Activated CD8-positive, alpha-beta memory T cell treated with anti-CD3 and anti-CD28 coated beads, Interleukin-2, amount 50 U/mL, for 1 hour (primary cell): ENCODE measurements around the gene CXCR4.

ENCODE experiments used
- DNase-seq: peaks from one replicate; pipeline ENCODE4 v3.0.0-alpha.2; 2020; ENCODE audit errors: extremely low read depth

Gene CXCR4

DNA sequence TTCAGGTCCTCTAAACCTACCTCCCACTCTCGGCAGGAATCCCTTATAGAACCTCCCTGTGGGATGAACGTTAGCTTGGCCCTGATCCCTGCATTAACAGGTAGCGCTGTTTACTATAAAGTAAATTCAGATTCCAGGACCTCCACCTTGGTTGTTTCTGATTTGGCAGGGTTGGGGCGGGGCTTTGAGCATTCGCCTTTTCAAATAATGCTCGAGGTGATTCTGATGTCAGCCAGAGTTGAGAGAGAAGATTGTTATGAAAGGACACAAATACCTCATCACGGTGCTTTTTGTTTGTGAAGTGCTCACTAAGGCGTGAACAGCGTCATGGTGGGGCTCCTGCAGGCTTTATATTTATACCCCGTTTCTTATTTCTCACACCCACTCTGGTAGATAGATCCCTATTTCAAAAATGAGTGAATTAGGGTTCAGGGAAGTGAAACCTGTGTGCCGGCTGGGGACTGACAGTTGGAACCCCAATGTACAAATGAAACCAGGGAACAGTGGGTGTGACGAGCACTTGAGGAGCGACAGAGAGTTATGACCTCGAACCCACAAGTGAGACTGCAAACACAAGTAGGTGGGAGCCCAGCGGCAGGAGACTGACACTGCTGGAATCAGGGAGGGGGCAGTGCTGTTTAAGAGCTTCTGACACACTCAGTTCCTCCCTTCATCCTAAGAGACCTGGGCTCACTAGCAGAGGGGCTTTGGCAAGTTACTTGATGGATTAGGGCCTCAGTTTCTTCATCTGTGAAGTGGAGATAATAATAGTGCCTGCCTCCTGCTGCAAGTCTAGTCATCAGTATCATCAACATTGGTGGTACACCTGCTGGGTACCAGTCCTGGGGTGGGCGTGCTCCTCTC, 14.2 kb upstream of the CXCR4 start:
- no peak for DNase-seq

- no peak for DNase-seq
Measured at GRCh38 chr2:136131484-136131960, 13.6 kb upstream of the CXCR4 start.

- DNase-seq = no peak
Measured at GRCh38 chr2:136130511-136130910, 12.6 kb upstream of the CXCR4 start.

DNA sequence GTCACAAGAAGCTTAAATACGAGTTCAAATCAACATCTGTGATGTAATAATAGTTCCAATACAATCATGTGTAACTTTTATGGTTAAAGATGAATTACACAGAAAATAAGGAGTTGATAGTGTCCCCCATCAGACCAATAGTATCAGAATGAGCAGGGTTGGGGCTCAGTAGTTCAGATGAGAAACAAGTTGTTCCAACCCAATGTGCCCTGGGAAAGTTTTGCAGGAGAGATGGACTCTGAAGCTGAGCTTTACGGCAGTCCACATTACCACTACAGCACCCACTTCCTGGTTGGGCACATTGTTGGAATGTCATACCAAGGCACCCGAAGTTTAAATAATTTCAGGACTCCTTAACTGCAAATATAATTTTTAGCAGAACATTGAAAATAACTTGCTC, 12.1 kb upstream of the CXCR4 start:
- no peak for DNase-seq

GRCh38 chr2:136129601-136130000, 11.7 kb upstream of the CXCR4 start:
- DNase-seq = no peak

DNA sequence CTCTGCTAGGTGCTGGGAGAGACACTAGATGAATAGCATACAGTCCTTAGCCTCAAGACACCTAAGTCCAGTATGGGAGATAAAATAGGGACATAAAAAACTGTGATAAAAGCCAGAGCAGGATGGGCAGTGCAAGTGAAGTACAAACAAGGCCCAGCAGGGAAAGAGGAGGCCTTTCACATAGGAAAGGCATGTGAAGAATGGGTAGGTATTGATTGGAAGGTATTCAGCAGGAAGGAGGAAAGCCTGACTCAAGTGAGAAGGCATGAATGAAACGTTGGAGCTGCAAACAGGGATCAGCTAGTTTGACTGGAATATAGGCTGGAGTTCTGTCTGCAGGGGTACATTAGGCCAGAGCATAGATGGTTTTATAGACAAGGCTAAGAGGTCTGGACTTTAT, 11.0 kb upstream of the CXCR4 start:
- DNase-seq = no peak

DNA sequence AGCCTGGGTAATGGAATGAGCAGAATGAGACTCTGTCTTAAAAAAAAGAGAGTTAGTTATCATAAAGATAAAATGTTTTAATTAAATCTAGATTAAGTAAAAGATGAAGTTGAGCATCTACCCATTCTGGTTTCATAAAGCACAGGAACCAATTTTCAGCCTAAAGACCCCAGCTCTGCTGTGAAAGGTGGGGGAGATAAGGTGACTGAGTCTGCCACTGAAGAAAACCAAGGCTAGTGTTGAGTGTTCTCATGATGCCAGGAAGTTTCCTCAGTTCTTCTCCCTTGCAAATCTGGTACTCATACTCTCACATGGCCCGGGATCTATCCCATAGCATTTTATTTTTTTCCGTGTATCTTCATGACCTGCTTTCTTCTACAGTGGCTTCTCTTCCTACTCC, 10.4 kb upstream of the CXCR4 start:
- no peak for DNase-seq

GRCh38 chr2:136127356-136127755, 9.4 kb upstream of the CXCR4 start:
- DNase-seq = no peak

DNA sequence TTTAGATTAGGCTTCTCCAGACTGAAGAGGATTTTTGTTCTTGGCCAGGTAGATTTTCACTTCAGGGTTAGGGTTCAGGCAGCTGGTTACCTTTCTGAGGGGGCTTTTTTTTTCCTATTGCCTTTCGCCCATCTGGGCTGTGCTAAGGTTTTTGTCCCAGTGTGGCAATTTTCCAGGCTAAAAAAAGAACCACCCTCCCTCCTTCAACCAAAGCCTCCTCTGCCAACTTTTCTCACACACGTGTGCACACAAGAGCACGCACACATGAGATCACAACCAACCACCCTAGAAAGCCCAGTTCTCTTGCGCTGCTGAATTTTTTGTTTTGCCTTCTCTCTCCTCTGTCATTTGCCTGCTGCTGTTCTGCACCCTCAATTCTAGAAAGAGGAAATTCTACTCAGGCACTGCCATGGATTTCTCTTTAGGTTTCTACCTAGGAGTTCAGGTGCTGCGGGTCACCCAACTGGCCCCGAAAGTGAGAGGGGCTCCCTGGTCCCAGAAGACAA, 8.5 kb upstream of the CXCR4 start:
- DNase-seq = no peak

DNA sequence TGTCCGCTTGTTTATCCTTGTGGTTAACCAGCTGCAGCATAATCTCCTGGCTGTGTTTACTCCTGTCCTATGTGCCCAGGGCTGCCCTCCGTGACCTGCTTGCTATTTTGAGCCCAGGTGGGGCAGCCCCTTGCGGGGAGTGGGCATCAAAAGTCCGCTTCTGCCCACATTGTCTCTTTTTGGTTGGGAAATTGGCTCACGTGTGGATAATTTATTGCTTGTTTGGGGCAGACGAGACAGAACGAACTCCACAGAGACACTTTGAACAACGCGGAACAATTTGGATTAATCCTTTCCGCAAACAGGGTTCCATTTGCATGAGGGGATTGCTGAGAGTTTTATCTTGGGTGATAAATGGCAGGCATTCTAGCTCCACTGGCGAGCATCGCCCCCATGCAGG, 8.1 kb upstream of the CXCR4 start:
- DNase-seq = no peak

GRCh38 chr2:136125236-136125635, 7.3 kb upstream of the CXCR4 start:
- no peak for DNase-seq

- DNase-seq = no peak
Measured at GRCh38 chr2:136124805-136125204, 6.9 kb upstream of the CXCR4 start.

DNA sequence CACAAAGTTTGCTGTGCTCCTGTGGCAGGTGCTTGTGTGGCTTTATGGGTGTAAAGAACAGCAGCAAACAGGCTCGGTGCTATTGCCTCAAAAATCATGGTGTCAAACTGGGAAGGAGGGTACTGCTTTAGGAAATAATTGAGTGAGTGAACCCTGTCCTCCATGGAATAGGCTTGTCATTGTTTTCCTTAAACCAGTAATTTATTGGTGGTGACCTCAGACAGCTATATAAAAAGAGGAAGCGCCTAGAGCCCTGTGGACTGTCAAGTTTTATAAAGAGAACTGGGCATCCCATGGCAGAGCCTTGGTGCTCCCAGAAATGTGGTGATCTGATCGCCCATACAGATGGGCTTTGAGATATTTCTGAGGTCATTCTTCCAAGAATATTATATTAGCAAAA, 4.7 kb upstream of the CXCR4 start:
- DNase-seq = no peak

DNA sequence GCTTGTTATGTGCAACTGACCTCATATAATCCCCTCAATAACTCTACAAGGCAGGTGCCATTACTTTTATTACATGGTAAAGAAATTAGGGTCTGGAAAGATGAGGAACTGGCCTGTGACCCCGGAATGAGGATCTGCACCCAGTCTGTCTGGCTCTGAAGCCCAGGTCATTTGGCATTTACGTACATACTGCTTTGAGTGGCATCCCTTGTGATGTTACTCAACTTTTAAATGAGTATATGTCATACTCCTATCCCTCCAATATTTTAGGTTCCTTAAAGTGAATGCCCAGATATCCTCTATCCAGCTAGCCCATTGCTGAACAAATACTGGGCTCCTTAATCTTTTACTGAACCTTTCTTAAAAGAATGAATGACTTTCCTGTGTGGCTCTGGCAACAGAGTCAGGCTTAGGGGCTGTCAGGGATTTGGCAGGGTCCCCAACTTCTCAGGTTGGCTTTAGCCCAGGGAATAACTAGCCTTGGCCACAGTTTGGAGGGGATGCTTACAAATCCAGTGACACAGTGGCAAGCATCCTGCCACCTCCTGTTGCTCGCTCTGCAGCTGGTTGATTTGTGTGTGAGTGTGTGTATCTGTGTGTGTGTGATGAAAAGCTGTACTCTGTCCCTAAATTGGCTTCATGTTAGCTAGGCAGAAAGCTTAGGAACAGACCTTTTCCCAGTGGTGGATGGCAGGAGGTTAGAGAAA, 3.4 kb upstream of the CXCR4 start:
- no peak for DNase-seq

DNA sequence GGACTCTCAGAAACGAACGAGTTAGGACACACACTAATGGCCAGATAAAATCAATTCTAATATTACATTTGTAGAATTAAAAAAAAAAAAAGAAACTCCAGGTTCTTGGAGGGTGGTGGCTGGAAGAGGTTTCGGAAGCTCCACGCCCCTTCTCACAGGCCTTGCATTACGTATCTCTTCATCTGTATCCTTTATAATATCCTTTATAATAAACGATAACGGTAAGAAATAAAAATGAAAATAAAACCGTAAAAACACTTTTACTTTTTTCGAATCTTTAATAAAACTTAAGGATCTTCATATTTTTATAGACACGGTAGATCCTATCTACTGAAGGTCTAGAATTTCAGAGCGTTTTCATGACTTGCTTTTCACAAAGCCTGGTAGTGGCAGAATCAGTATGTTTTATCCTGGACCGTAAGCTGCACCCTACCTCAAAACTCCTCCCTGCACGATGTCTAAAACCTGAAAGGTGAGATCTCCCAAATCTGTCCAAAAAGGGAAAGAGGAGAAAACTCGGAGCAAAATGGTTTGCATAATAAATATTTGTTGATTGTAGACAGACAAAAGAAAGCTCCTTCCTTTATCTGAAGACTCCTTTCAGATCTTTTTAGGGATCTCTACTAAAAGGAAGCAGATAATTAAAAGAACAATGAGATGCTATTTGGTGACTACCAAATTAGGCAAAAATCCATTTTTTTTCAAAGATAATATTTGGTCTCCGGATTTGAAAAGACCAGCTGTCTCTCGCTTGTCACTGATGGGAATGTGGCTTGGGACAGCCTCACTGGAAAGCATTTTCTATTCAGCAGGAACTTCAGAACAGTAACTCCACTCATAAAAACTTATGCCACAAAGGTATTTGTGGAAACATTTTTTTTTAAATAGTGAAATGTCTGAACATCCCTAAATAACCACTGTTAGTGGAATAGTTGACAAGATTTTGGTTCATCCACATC, 2.0 kb upstream of the CXCR4 start:
- no peak for DNase-seq

GRCh38 chr2:136118819-136119716, 1.1 kb upstream of the CXCR4 start:
- peak; percentile 89 for DNase-seq

DNA sequence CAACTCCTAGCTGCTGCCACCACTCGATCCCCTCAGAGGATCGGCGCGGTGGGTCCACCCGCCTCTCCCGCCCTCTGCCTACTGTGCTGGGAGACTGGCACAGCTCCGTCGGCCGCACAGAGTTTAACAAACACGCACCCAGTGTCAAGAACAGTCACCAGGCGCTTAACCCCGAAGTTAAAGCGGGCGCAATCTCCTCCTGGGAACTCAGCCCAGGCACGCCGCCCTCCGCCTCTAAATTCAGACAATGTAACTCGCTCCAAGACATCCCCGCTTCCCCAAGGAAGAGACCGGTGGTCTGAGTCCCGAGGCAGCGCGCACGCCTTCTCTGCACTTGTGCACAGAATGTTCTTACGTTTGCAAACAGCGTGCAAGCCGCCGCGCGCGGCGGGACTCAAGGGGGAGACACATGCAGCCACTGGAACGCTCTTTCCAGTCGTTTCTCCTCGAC, 533 bp downstream of the CXCR4 start:
- no peak for DNase-seq

- DNase-seq = no peak
Measured at GRCh38 chr2:136116813-136117390, 1.0 kb downstream of the CXCR4 start.

DNA sequence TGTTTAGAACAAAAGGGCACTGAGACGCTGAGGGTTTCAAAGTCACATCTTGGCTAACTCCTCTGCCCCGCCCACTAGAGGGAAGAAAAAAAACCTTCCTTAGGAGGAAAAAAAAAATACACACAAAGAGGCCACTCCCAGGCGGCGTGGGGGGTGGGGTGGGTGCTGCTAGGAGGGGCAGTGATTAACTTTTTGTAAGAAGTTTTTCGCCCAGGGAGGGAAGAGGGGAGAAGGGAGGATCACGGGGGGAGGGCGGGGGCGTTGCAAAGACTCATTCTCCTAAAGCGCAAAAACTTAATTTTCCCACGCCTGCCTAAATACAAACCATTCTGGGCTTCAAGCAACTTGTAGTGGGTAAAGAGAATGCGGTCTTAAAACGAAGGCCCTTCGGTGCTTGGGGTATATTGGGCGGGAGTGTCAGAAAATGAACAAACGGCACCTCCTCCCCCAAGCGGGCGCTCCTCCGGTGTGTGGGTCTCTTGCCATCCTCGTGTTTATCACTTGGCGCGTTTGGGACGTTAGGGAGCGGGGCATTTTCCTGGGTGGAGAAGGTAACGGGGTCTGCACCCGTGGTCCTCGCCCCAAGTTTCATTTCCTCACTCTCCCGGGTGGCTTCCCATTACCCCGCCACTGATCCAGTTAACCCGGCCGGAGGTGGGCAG, 1.7 kb downstream of the CXCR4 start:
- DNase-seq = no peak
